Liver (tissue), 9 donors: ENCODE data around the gene ZNF740. TPM values are rescaled to one million over a fixed set of nuclear protein-coding genes. Genes with fewer than 3 reads are reported as not detected.

Source experiments
- DNase-seq: peaks from one replicate; pipeline ENCODE4 v3.0.0-alpha.2; 2017; ENCODE audit warnings: low spot score
- H3K27ac ChIP-seq, 2 donors: one replicate each; pipeline ENCODE4 v1.7.0; 2013; ENCODE audit warnings: inconsistent platforms in 2 of 2, low read length in 2 of 2, control low read depth in 1 of 2, low read depth in 1 of 2, mild to moderate bottlenecking in 1 of 2
- H3K27me3 ChIP-seq, 4 donors: one replicate each; pipeline versions ENCODE4 v1.6.1 to v1.7.0; 2013; ENCODE audit warnings: low read length in 3 of 4, inconsistent platforms in 1 of 4, mild to moderate bottlenecking in 1 of 4, moderate library complexity in 1 of 4; ENCODE audit not compliant: control insufficient read depth in 4 of 4, insufficient read depth in 4 of 4
- H3K36me3 ChIP-seq, 4 donors: one replicate each; pipeline versions ENCODE4 v1.6.1 to v1.7.0; 2013; ENCODE audit warnings: low read length in 3 of 4, mild to moderate bottlenecking in 3 of 4, low read depth in 1 of 4, moderate library complexity in 1 of 4; ENCODE audit not compliant: control insufficient read depth in 4 of 4, insufficient read depth in 3 of 4
- H3K4me1 ChIP-seq, 4 donors: one replicate each; pipeline versions ENCODE4 v1.6.1 to v1.7.0; 2013; ENCODE audit warnings: low read length in 3 of 4, mild to moderate bottlenecking in 3 of 4, moderate library complexity in 1 of 4; ENCODE audit not compliant: control insufficient read depth in 4 of 4, insufficient read depth in 4 of 4
- H3K4me3 ChIP-seq, 3 donors: one replicate each; pipeline versions ENCODE4 v1.6.1 to v1.7.0; 2013; ENCODE audit warnings: low read length in 3 of 3, control low read depth in 1 of 3, low read depth in 1 of 3, mild to moderate bottlenecking in 1 of 3
- H3K9ac ChIP-seq, 2 donors: one replicate each; pipeline ENCODE4 v1.7.0; 2013; ENCODE audit warnings: low read length in 2 of 2, mild to moderate bottlenecking in 2 of 2, moderate library complexity in 2 of 2, control low read depth in 1 of 2, low read depth in 1 of 2
- H3K9me3 ChIP-seq, 4 donors: one replicate each; pipeline versions ENCODE4 v1.6.1 to v1.7.0; 2013; ENCODE audit warnings: low read length in 3 of 4; ENCODE audit not compliant: control insufficient read depth in 4 of 4
- EGR1 ChIP-seq, 2 donors: IDR thresholded peaks; 2 replicates each; pipeline ENCODE4 v1.6.1; 2016 to 2018; ENCODE audit warnings: antibody characterized with exemption in 2 of 2, low read depth in 2 of 2
- FOXA1 ChIP-seq: IDR thresholded peaks from 2 replicates; pipeline ENCODE4 v1.6.1; 2016; ENCODE audit warnings: antibody characterized with exemption
- FOXA2 ChIP-seq: IDR thresholded peaks from 2 replicates; pipeline ENCODE4 v1.6.1; 2016; ENCODE audit warnings: antibody characterized with exemption
- GABPA ChIP-seq, 2 donors: IDR thresholded peaks in 1 of 2; conservative IDR thresholded peaks in 1 of 2; 2 replicates each; pipeline ENCODE4 v1.6.1; 2016; ENCODE audit warnings: antibody characterized with exemption in 2 of 2, mild to moderate bottlenecking in 1 of 2, moderate library complexity in 1 of 2
- HNF4A ChIP-seq, 2 donors: conservative IDR thresholded peaks; 2 replicates each; pipeline ENCODE4 v1.6.1; 2016; ENCODE audit warnings: antibody characterized with exemption in 2 of 2, mild to moderate bottlenecking in 2 of 2
- JUND ChIP-seq, 2 donors: IDR thresholded peaks; 2 replicates each; pipeline ENCODE4 v1.6.1; 2016; ENCODE audit warnings: antibody characterized with exemption in 2 of 2
- NR2F2 ChIP-seq: IDR thresholded peaks from 2 replicates; pipeline ENCODE4 v1.6.1; 2016; ENCODE audit warnings: antibody characterized with exemption
- RAD21 ChIP-seq, 2 donors: IDR thresholded peaks; 2 replicates each; pipeline ENCODE4 v1.6.1; 2016; ENCODE audit warnings: antibody characterized with exemption in 2 of 2, mild to moderate bottlenecking in 2 of 2
- RXRA ChIP-seq, 2 donors: IDR thresholded peaks; 2 replicates each; pipeline ENCODE4 v1.6.1; 2017 to 2018; ENCODE audit warnings: antibody characterized with exemption in 2 of 2, mild to moderate bottlenecking in 1 of 2
- SP1 ChIP-seq: IDR thresholded peaks from 2 replicates; pipeline ENCODE4 v1.6.1; 2018; ENCODE audit warnings: antibody characterized with exemption, mild to moderate bottlenecking
- TAF1 ChIP-seq: conservative IDR thresholded peaks from 2 replicates; pipeline ENCODE4 v1.6.1; 2016; ENCODE audit warnings: antibody characterized with exemption, mild to moderate bottlenecking
- YY1 ChIP-seq: IDR thresholded peaks from 2 replicates; pipeline ENCODE4 v1.6.1; 2016; ENCODE audit warnings: antibody characterized with exemption, mild to moderate bottlenecking
- WGBS: extraction: QIAGEN DNeasy Blood & Tissue Kit; methylation state at CpG from one replicate; pipeline ENCODE4 v1.1.7; 2013; 5-methylcytosine and 5-hydroxymethylcytosine counted together
- polyA plus RNA-seq, 2 donors: library from polyadenylated mRNA; stranded (reverse) in 1 of 2; unstranded in 1 of 2; fragments of 200-250 nt in 1 of 2; fragments of >200 nt in 1 of 2; fragmentation: Nextera tagmentation in 1 of 2; extraction: Ambion mirVana in 1 of 2; gene quantifications; one replicate each; pipeline versions ENCODE4 v1.2.1 to v1.2.3, GENCODE V29; 2013 to 2015
- total RNA-seq, 2 donors: library from RNA; depleted of rRNA; stranded (reverse); fragments of >200 nt; gene quantifications; one replicate each; pipeline ENCODE4 v1.2.3, GENCODE V29; 2014
- TF ChIP-seq, protein P1 (sequence below): fragments of 150-350 bp; IDR thresholded peaks from 2 replicates; pipeline ENCODE4 v1.5.1; 2017; ENCODE audit warnings: improper control_type of control experiment, low read depth, low read length; ENCODE audit not compliant: missing input control
- TF ChIP-seq, protein P2 (sequence below): IDR thresholded peaks from 2 replicates; pipeline ENCODE4 v1.6.1; 2016; ENCODE audit warnings: antibody characterized with exemption
- TF ChIP-seq, protein P3 (sequence below): IDR thresholded peaks from 2 replicates; pipeline ENCODE4 v1.6.1; 2016; ENCODE audit warnings: antibody characterized with exemption
- TF ChIP-seq, protein P4 (sequence below): IDR thresholded peaks from 2 replicates; pipeline ENCODE4 v1.6.1; 2016; ENCODE audit warnings: antibody characterized with exemption
- TF ChIP-seq, protein P5 (sequence below): IDR thresholded peaks from 2 replicates; pipeline ENCODE4 v1.6.1; 2016; ENCODE audit warnings: antibody characterized with exemption, mild to moderate bottlenecking
- donor health status: healthy.
- donor health status: healthy.
- donor health status: healthy.
- donor health status: healthy.
- donor health status: healthy.

Gene ZNF740
- total and polyA plus RNA-seq, 4 donors, result 1.4 to 14.4 (median 6.3) TPM

DNA sequence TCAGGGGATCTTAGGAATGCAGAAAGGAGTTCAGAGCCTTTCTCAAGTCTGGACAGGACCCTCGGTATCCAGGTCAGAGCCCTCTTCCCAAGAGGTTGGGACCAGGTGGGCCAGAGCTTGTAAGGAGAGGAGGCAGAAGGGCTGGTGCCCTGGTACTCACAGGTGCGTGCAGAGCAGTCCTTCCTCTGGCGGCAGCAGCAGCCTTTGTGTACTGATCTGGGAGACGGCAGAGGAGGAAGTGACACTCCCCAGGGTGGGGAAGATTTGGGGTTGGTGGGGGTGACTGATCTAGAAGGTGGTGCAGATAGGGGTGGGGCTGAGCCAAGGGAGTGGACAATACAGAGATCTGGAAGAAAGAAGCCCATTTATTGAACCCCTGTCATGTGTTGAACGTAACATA is 26.5 kb downstream of the ZNF740 start, which contains the start of gene ITGB7:
Gene ITGB7, minus strand, starts transcription at position 210 of the 400 bp plus-strand sequence. CDS start 6,808 bp downstream, outside the sequence.
- Histone ChIP-seq H3K36me3 (no peaks in the 10 kb centered on the region), H3K4me3 (no peak within 1 kb of the TSS), H3K4me1 (no peaks in the 10 kb centered on the region), H3K27ac (peak within 1 kb of the TSS in 1 of 2 donors; percentile 0), H3K9ac (peak within 1 kb of the TSS in 1 of 2 donors; percentile 28), H3K27me3 (no peaks in the 10 kb centered on the region), H3K9me3 (no peaks in the 10 kb centered on the region)
- WGBS, result 67% methylated on average over 5 of the region's 5 CpGs
- no peak for TF ChIP-seq RAD21 (IDR thresholded peaks at IDR 0.05)
- TF ChIP-seq, protein P1, sequence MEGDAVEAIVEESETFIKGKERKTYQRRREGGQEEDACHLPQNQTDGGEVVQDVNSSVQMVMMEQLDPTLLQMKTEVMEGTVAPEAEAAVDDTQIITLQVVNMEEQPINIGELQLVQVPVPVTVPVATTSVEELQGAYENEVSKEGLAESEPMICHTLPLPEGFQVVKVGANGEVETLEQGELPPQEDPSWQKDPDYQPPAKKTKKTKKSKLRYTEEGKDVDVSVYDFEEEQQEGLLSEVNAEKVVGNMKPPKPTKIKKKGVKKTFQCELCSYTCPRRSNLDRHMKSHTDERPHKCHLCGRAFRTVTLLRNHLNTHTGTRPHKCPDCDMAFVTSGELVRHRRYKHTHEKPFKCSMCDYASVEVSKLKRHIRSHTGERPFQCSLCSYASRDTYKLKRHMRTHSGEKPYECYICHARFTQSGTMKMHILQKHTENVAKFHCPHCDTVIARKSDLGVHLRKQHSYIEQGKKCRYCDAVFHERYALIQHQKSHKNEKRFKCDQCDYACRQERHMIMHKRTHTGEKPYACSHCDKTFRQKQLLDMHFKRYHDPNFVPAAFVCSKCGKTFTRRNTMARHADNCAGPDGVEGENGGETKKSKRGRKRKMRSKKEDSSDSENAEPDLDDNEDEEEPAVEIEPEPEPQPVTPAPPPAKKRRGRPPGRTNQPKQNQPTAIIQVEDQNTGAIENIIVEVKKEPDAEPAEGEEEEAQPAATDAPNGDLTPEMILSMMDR, result no peak
- TF ChIP-seq YY1, result no peak
- TF ChIP-seq NR2F2, result no peak
- TF ChIP-seq, protein P2, sequence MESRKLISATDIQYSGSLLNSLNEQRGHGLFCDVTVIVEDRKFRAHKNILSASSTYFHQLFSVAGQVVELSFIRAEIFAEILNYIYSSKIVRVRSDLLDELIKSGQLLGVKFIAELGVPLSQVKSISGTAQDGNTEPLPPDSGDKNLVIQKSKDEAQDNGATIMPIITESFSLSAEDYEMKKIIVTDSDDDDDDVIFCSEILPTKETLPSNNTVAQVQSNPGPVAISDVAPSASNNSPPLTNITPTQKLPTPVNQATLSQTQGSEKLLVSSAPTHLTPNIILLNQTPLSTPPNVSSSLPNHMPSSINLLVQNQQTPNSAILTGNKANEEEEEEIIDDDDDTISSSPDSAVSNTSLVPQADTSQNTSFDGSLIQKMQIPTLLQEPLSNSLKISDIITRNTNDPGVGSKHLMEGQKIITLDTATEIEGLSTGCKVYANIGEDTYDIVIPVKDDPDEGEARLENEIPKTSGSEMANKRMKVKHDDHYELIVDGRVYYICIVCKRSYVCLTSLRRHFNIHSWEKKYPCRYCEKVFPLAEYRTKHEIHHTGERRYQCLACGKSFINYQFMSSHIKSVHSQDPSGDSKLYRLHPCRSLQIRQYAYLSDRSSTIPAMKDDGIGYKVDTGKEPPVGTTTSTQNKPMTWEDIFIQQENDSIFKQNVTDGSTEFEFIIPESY, result no peak
- no peak for TF ChIP-seq FOXA2
- no peak for TF ChIP-seq TAF1
- TF ChIP-seq FOXA1, result no peak
- no peak for TF ChIP-seq GABPA (IDR thresholded peaks at IDR 0.05 in 1 of 2, conservative IDR thresholded peaks at IDR 0.05 in 1 of 2)
- no peak for TF ChIP-seq RXRA (IDR thresholded peaks at IDR 0.05)
- TF ChIP-seq, protein P3, sequence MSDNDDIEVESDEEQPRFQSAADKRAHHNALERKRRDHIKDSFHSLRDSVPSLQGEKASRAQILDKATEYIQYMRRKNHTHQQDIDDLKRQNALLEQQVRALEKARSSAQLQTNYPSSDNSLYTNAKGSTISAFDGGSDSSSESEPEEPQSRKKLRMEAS, result no peak
- no peak for TF ChIP-seq HNF4A (conservative IDR thresholded peaks at IDR 0.05)
- TF ChIP-seq, protein P4, sequence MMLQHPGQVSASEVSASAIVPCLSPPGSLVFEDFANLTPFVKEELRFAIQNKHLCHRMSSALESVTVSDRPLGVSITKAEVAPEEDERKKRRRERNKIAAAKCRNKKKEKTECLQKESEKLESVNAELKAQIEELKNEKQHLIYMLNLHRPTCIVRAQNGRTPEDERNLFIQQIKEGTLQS, result no peak
- no peak for DNase-seq

DNA sequence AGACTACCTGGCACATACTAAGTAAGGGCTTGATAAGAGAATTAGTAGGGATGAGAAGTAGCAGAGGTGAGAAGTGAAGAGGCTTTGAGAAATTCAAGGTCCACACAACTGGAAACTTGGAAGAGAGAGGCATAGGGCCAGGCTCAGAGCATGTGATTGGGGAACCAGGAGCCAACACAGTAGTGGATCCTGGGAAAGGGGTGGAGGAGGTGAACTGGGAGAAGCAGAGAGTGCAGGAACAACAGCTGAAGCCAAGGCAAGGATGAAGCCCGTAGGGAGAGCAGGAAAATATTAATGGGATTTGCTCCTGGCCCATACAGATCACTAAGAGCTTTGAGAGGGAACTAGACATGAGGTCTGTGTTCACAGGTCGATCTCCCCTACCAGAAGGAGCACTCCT is 27.9 kb downstream of the ZNF740 start:
- WGBS, result 81% methylated on average over 2 of the region's 2 CpGs
- no peak for DNase-seq
- Histone ChIP-seq H3K27ac (no peak overlapping the region), H3K27me3 (no peaks in the 10 kb centered on the region), H3K9ac (no peak overlapping the region), H3K4me3 (no peak overlapping the region), H3K36me3 (no peaks in the 10 kb centered on the region), H3K9me3 (no peaks in the 10 kb centered on the region), H3K4me1 (peaks cover 0 to 8% (median 0%) of the 10 kb centered on the region in 4 donors)
- TF ChIP-seq RAD21 (IDR thresholded peaks at IDR 0.05), result no peak
- TF ChIP-seq TAF1, result no peak
- no peak for TF ChIP-seq SP1
- TF ChIP-seq, protein P5, sequence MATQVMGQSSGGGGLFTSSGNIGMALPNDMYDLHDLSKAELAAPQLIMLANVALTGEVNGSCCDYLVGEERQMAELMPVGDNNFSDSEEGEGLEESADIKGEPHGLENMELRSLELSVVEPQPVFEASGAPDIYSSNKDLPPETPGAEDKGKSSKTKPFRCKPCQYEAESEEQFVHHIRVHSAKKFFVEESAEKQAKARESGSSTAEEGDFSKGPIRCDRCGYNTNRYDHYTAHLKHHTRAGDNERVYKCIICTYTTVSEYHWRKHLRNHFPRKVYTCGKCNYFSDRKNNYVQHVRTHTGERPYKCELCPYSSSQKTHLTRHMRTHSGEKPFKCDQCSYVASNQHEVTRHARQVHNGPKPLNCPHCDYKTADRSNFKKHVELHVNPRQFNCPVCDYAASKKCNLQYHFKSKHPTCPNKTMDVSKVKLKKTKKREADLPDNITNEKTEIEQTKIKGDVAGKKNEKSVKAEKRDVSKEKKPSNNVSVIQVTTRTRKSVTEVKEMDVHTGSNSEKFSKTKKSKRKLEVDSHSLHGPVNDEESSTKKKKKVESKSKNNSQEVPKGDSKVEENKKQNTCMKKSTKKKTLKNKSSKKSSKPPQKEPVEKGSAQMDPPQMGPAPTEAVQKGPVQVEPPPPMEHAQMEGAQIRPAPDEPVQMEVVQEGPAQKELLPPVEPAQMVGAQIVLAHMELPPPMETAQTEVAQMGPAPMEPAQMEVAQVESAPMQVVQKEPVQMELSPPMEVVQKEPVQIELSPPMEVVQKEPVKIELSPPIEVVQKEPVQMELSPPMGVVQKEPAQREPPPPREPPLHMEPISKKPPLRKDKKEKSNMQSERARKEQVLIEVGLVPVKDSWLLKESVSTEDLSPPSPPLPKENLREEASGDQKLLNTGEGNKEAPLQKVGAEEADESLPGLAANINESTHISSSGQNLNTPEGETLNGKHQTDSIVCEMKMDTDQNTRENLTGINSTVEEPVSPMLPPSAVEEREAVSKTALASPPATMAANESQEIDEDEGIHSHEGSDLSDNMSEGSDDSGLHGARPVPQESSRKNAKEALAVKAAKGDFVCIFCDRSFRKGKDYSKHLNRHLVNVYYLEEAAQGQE, result no peak
- TF ChIP-seq JUND (IDR thresholded peaks at IDR 0.05), result no peak
- TF ChIP-seq FOXA2, result no peak
- TF ChIP-seq EGR1 (IDR thresholded peaks at IDR 0.05; ENCODE audit: low read depth in 2 of 2), result no peak
